Activated B cell treated with CpG ODN at 0.5 μM for 24 hours (primary cell): ENCODE measurements around the gene PLCB4. TPM values are rescaled to one million over a fixed set of nuclear protein-coding genes. Genes with fewer than 3 reads are reported as not detected.

Experiments
- ATAC-seq: fragments of 200-7000 bp; cut with Tn5 transposase; one replicate; pipeline ENCODE4 v1.10.0; 2021; ENCODE audit warnings: low read depth, mild to moderate bottlenecking, moderate library complexity
- CTCF ChIA-PET: fragments of 350-600 bp; sonication (Branson Sonifier 250); formaldehyde crosslinking; loops from one replicate; lab custom pipeline; 2021; ENCODE audit warnings: antibody characterized with exemption; lab: Charles Lee
- POLR2A ChIA-PET: fragments of 350-600 bp; sonication (Branson Sonifier 250); formaldehyde crosslinking; loops from one replicate; lab custom pipeline; 2021; ENCODE audit warnings: antibody characterized with exemption; lab: Charles Lee
- DNase-seq: peaks from one replicate; pipeline ENCODE4 v3.0.0; 2022
- H3K27ac Mint-ChIP-seq: one replicate; pipeline ENCODE4 v1.8.0; 2020; ENCODE audit warnings: mixed read lengths
- H3K27me3 Mint-ChIP-seq: one replicate; pipeline ENCODE4 v1.8.0; 2021; ENCODE audit warnings: mixed read lengths
- H3K36me3 Mint-ChIP-seq: one replicate; pipeline ENCODE4 v1.8.0; 2021; ENCODE audit warnings: low read depth, mixed read lengths
- H3K4me1 Mint-ChIP-seq: one replicate; pipeline ENCODE4 v1.8.0; 2021; ENCODE audit warnings: mixed read lengths
- H3K4me3 Mint-ChIP-seq: one replicate; pipeline ENCODE4 v1.8.0; 2020; ENCODE audit warnings: mild to moderate bottlenecking, mixed read lengths
- H3K9me3 Mint-ChIP-seq: one replicate; pipeline ENCODE4 v1.8.0; 2020; ENCODE audit warnings: mixed read lengths
- CTCF ChIP-seq: fragments of 200-600 bp; IDR thresholded peaks from one replicate; pipeline ENCODE4 v1.8.0; 2022; ENCODE audit warnings: antibody characterized with exemption, mild to moderate bottlenecking
- intact Hi-C: fragments of 100-400 bp; cut with micrococcal nuclease; formaldehyde crosslinking; loops from one replicate; pipeline ENCODE4 v1.15.1; 2024
- total RNA-seq: library from RNA; stranded (reverse); gene quantifications from 2 replicates; pipeline ENCODE4 v1.2.3, GENCODE V29; 2022

PLCB4 gene
- total RNA-seq, 1 donor from 2014 or later: not detected

- POLR2A ChIA-PET: no interaction called here
- Mint-ChIP-seq H3K4me3 (no peak overlapping the region), H3K36me3 (no peaks in the 10 kb centered on the region), H3K27ac (no peak overlapping the region), H3K27me3 (no peaks in the 10 kb centered on the region), H3K9me3 (no peaks in the 10 kb centered on the region), H3K4me1 (no peaks in the 10 kb centered on the region)
- intact Hi-C loops: no loop called here
- CTCF ChIA-PET: no interaction called here
- TF ChIP-seq CTCF: no peak
- ATAC-seq (no peak), DNase-seq (no peak)
These were observed 280.4 kb downstream of the PLCB4 start for GRCh38 chr20:9349249-9349648.

GRCh38 chr20:9352739-9353138 is 283.9 kb downstream of the PLCB4 start:
- H3K4me1 Mint-ChIP-seq: no peaks in the 10 kb centered on the region
- POLR2A ChIA-PET: no interaction called here
- CTCF ChIA-PET: no interaction called here
- ATAC-seq (no peak), DNase-seq (no peak)
- no peaks in the 10 kb centered on the region for H3K27me3 Mint-ChIP-seq
- no peak overlapping the region for H3K4me3 Mint-ChIP-seq
- H3K9me3 Mint-ChIP-seq: no peaks in the 10 kb centered on the region
- H3K36me3 Mint-ChIP-seq: no peaks in the 10 kb centered on the region
- no peak overlapping the region for H3K27ac Mint-ChIP-seq
- intact Hi-C loops: loop anchor here (10.0 kb wide), 1 partner anchor 498 kb away; no protein-coding TSS in a partner anchor
- no peak for TF ChIP-seq CTCF

- Mint-ChIP-seq H3K9me3 (no peaks in the 10 kb centered on the region), H3K4me3 (no peak overlapping the region), H3K36me3 (no peaks in the 10 kb centered on the region), H3K4me1 (no peaks in the 10 kb centered on the region), H3K27ac (no peak overlapping the region), H3K27me3 (no peaks in the 10 kb centered on the region)
- TF ChIP-seq CTCF: no peak
- DNase-seq: no peak
- intact Hi-C loops: loop anchor here (10.0 kb wide), 1 partner anchor 499 kb away; no protein-coding TSS in a partner anchor
- ATAC-seq: no peak
- CTCF ChIA-PET: no interaction called here
- POLR2A ChIA-PET: no interaction called here
These were observed 284.5 kb downstream of the PLCB4 start for GRCh38 chr20:9353180-9353915.

- intact Hi-C loops: loop anchor here (10.0 kb wide), 1 partner anchor 499 kb away; no protein-coding TSS in a partner anchor
- no peak for TF ChIP-seq CTCF
- ChIA-PET POLR2A (no interaction called here), CTCF (no interaction called here)
- H3K4me1 Mint-ChIP-seq: no peaks in the 10 kb centered on the region
- no peaks in the 10 kb centered on the region for H3K36me3 Mint-ChIP-seq
- H3K27ac Mint-ChIP-seq: no peak overlapping the region
- ATAC-seq: no peak
- no peak for DNase-seq
- H3K4me3 Mint-ChIP-seq: no peak overlapping the region
- H3K27me3 Mint-ChIP-seq: no peaks in the 10 kb centered on the region
- H3K9me3 Mint-ChIP-seq: no peaks in the 10 kb centered on the region
These were observed 285.0 kb downstream of the PLCB4 start for GRCh38 chr20:9353916-9354276.

- intact Hi-C loops: loop anchor here (10.0 kb wide), 1 partner anchor 500 kb away; no protein-coding TSS in a partner anchor
- H3K9me3 Mint-ChIP-seq: no peaks in the 10 kb centered on the region
These were observed 285.7 kb downstream of the PLCB4 start for GRCh38 chr20:9354579-9354978.

More at GRCh38 chr20:9354579-9354978, 285.7 kb downstream of the PLCB4 start:
- no peak for TF ChIP-seq CTCF
- no peak for ATAC-seq
- CTCF ChIA-PET: no interaction called here
- DNase-seq: no peak
- no peaks in the 10 kb centered on the region for H3K4me1 Mint-ChIP-seq
- H3K36me3 Mint-ChIP-seq: no peaks in the 10 kb centered on the region
- no peak overlapping the region for H3K4me3 Mint-ChIP-seq
- no peaks in the 10 kb centered on the region for H3K27me3 Mint-ChIP-seq
- H3K27ac Mint-ChIP-seq: no peak overlapping the region
- POLR2A ChIA-PET: no interaction called here
